Astrocyte of the spinal cord (primary cell): Measurements from ENCODE around the gene BNIP2.

Source experiments
- DNase-seq: peaks from one replicate; pipeline ENCODE4 v3.0.0; 2011; ENCODE audit warnings: low read depth, low spot score
- H3K4me3 ChIP-seq: 2 replicates; pipeline ENCODE4 v1.5.1; 2011; ENCODE audit warnings: low read depth, mild to moderate bottlenecking, low read length, moderate library complexity
- CTCF ChIP-seq: IDR thresholded peaks from 2 replicates; pipeline ENCODE4 v1.5.1; 2012; ENCODE audit warnings: low read depth, mild to moderate bottlenecking, low read length, inconsistent platforms
- in situ Hi-C: cut with HindIII; loops from 2 replicates; pipeline ENCODE4 v1.10.0; 2017; ENCODE audit warnings: low sequenced_read_pairs

BNIP2 gene

DNA sequence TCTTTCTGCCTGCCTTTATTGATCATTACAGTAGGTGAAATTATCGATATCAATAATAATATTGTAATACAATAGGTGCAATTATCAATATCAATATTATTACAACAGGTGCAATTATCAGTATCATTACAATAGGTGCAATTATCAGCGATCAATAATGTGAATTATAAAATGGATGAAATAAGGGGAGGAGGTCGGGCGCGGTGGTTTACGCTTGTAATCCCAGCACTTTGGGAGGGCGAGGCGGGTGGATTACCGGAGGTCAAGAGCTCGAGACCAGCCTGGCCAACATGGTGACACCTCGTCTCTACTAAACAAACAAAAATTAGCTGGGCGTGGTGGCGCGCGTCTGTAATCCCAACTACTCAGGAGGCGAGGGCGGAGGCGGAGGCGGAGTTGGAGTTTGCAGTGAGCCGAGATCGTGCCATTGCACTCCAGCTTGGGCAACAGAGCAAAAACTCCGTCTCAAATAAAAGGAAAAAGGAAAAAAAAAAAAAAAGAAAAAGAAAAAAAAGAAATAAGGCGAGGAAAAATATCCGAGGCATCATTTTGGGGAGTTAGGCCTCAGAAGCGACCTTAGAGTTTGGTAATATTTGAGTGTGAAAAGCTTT, 611 bp upstream of the BNIP2 start:
- TF ChIP-seq CTCF: no peak
- peak; percentile 66 for DNase-seq
- H3K4me3 ChIP-seq: peak overlapping the region; percentile 68
- in situ Hi-C loops: no loop called here

- TF ChIP-seq CTCF: no peak
- peak; percentile 71 for DNase-seq
- peak overlapping the region; percentile 99 for H3K4me3 ChIP-seq
- in situ Hi-C loops: no loop called here
Observed at GRCh38 chr15:59688423-59688781, 718 bp downstream of the BNIP2 start.

GRCh38 chr15:59687836-59688235, 1.3 kb downstream of the BNIP2 start:
- peak; percentile 24 for DNase-seq
- in situ Hi-C loops: no loop called here
- peak overlapping the region; percentile 99 for H3K4me3 ChIP-seq
- no peak for TF ChIP-seq CTCF

GRCh38 chr15:59686389-59686788, 2.7 kb downstream of the BNIP2 start:
- H3K4me3 ChIP-seq: no peak overlapping the region
- no peak for TF ChIP-seq CTCF
- DNase-seq: no peak
- in situ Hi-C loops: no loop called here

- in situ Hi-C loops: no loop called here
- H3K4me3 ChIP-seq: no peak overlapping the region
- peak; percentile 12 for DNase-seq
- no peak for TF ChIP-seq CTCF
Observed at GRCh38 chr15:59685737-59686297, 3.3 kb downstream of the BNIP2 start.

GRCh38 chr15:59680870-59681269, 8.2 kb downstream of the BNIP2 start:
- no peak for DNase-seq
- no peak overlapping the region for H3K4me3 ChIP-seq
- TF ChIP-seq CTCF: no peak
- in situ Hi-C loops: no loop called here
